Midbrain (tissue), 1 donor: ENCODE results near the gene ENTR1.

Experiments used
- DNase-seq: peaks from one replicate; lab custom pipeline; 2025; lab: John Stamatoyannopoulos, UW

The ENTR1 gene

GRCh38 chr9:136361754-136362449 lies 48.5 kb downstream of the ENTR1 start:
- no peak for DNase-seq

DNA sequence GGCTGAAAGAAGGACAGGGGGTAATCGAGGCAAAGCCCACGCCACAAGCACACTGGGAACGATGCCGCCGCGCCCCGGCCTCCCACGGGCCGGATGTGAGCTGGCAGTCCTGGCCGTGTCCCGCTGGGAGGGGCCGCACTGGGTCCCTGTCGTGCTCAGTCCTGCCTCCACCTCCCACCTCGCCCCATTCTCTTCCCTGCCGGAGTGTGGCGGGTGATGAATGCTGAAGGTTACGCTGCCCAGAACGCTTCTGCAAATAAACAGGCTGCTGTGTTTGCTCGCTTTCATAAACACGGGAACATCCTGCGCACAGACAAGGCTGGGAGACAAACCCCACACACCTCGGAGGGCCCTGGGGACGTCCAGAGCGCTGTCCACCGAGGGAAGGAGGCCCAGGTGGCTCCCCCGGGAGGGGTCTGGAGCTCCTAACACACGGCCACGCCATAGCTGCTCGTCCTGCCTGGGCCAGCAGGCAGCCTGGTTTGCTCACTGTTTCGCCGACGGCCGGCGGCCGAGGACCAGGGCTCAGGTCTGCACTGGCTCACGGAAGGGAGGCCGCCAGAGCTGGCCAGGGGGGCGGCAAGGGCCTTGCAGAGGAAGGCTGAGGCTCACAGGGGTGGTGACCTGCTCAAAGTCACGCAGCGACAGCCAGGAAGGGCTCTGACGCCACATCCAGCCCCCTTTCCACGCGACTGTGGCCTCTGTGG lies 49.2 kb downstream of the ENTR1 start:
- DNase-seq, result no peak

GRCh38 chr9:136359774-136360718 lies 50.4 kb downstream of the ENTR1 start:
- no peak for DNase-seq

GRCh38 chr9:136358888-136359287 lies 51.5 kb downstream of the ENTR1 start:
- no peak for DNase-seq

DNA sequence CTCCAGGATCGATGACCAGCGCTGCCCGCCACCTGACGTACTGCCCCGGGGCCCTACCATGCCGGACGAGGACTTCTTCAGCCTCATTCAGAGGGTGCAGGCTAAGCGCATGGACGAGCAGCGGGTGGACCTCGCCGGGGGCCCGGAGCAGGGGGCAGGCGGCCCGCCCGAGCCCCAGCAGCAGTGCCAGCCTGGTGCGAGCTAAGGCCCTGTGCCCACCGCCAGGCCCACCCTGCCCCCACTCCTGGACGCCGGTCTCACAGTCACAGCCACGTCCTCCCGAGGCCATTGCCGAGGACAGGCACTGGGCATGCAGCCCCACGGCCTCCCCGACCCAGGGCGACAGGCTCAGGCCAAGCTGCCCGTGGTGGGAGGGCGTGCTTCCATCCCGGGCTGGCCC lies 52.4 kb downstream of the ENTR1 start:
- no peak for DNase-seq

GRCh38 chr9:136357202-136357725 lies 53.1 kb downstream of the ENTR1 start:
- no peak for DNase-seq

DNA sequence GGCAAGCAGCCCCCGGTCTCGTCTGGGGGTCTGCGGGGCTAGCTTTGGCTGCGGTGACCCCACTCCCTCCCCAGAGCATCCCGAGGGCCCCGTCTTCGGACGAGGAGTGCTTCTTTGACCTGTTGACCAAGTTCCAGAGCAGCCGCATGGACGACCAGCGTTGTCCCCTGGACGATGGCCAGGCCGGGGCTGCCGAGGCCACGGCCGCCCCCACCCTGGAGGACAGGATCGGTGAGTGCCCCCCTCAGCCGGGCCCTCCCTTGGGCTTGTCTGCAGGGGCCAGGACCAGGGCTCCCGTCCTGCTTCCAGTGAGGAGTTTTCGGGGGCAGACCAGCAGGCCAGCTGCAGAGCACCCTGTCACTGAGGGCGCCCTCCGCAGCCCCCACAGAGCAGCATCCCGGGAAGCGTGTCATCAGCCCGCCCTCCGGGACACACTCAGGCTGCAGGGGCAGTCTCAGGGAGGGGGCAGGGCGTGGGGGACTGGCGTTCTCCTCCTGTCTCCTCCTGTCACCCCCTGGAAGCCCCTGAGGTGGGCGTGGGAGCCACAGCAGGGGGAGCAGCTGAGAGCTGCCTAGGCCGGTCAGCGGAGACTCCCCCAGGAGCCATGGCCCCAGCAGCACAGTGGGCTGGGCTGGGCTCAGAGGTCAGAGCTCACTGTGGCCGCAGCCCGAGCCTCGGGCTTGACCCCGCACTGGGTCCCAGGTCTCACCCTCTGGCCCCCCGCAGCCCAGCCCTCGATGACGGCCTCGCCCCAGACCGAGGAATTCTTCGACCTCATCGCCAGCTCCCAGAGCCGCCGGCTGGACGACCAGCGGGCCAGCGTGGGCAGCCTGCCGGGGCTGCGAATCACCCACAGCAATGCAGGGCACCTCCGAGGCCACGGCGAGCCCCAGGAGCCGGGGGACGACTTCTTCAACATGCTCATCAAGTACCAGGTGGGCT lies 54.5 kb downstream of the ENTR1 start:
- no peak for DNase-seq

- DNase-seq, result no peak
These were observed 55.8 kb downstream of the ENTR1 start for GRCh38 chr9:136354592-136355085.

GRCh38 chr9:136353757-136354488 lies 56.5 kb downstream of the ENTR1 start:
- DNase-seq, result no peak

DNA sequence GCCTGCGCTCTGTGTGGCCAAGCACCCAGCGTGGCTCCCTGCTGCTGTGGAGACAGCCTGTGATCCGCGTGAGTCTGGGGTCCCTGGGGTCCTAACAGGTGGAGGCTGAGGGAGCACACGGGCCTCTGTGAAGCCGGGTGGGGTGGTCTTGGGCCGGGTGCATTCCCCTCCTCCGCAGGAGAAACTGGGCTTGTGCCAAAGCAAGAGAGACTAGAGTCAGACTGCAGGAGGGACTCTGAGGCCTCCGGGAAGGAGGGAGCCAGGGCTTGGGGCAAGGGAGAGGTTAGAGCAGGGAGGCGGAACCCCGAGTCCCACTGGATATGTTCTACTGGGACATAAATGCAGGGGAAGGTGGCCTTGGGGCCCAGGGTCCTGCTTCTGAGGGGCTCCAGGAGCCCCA lies 57.3 kb downstream of the ENTR1 start:
- DNase-seq, result no peak

DNA sequence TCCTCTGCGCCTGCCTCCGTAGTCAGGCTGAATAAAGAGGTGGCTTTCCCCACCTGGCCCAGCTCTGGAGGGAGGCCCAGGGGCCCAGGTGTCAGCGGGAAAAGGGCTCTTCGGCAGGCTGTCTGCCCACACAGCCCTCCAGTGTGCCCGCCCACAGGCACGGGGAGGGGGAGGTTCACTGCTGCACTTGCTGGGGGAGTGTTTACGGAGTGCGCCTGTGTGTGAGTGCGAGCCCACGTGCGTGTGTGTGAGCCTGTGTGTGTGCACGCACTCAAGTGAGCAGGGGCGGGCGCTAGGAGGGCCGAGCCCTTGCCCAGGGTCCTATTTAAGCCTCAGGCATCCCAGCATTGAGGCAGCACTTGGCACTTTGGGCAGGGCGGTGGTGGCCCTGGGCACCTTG lies 57.7 kb downstream of the ENTR1 start:
- DNase-seq, result no peak
